H1 (cell line): Measurements from ENCODE around the gene SUCNR1. TPM values are rescaled to one million over a fixed set of nuclear protein-coding genes. Genes with fewer than 3 reads are reported as not detected.

Experiments used
- GABPA ChIP-seq: IDR thresholded peaks from 2 replicates; pipeline ENCODE4 v1.6.1; 2011; ENCODE audit warnings: mild to moderate bottlenecking, low read length, moderate library complexity, borderline replicate concordance; ENCODE audit not compliant: insufficient read depth
- KDM4A ChIP-seq: IDR thresholded peaks from one replicate; pipeline ENCODE4 v1.7.1; 2012; ENCODE audit warnings: low read depth, mild to moderate bottlenecking, moderate library complexity, low read length, inconsistent platforms; ENCODE audit not compliant: severe bottlenecking
- SIN3A ChIP-seq, 2 experiments: IDR thresholded peaks in 1 of 2; conservative IDR thresholded peaks in 1 of 2; 2 replicates each; pipeline ENCODE4 v1.6.1; 2011 to 2012; ENCODE audit warnings: low read length in 2 of 2, improper control_type of control experiment in 1 of 2, low read depth in 1 of 2, mild to moderate bottlenecking in 1 of 2
- polyA plus RNA-seq, 7 experiments: library from polyadenylated mRNA; depleted of rRNA in 3 of 7; stranded (reverse) in 5 of 7; unstranded in 2 of 7; fragments of >200 nt in 5 of 7; fragments of 200-250 nt in 2 of 7; gene quantifications; 1 replicate in 5 of 7; 2 replicates in 1 of 7; 4 replicates in 1 of 7; pipeline versions ENCODE4 v1.2.1 to v1.2.3, GENCODE V29; 2011 to 2013; ENCODE audit warnings: missing spikeins in 2 of 7, mixed read lengths in 2 of 7
- total RNA-seq: library from RNA; stranded (reverse); fragmentation: NEBNext Ultra II Directional; extraction: Animal tissue kit (Norgen Biotek cat#: 25700); gene quantifications from 2 replicates; pipeline ENCODE4 v1.2.1, GENCODE V29; 2021
- TF ChIP-seq, protein P1 (sequence below), 3 experiments: IDR thresholded peaks; 1 replicate in 2 of 3; 2 replicates in 1 of 3; pipeline versions ENCODE4 v1.5.1 to v1.6.1; 2011; ENCODE audit warnings: low read length in 3 of 3, mild to moderate bottlenecking in 3 of 3, inconsistent platforms in 2 of 3, low read depth in 1 of 3, moderate library complexity in 1 of 3; ENCODE audit not compliant: insufficient read depth in 1 of 3; ENCODE audit errors: control extremely low read depth in 1 of 3

The SUCNR1 gene
- total and polyA plus RNA-seq, 2 of the 8 experiments (the other 6 are each of a cell fraction or from before 2014, with no cell fraction given), result not detected

DNA sequence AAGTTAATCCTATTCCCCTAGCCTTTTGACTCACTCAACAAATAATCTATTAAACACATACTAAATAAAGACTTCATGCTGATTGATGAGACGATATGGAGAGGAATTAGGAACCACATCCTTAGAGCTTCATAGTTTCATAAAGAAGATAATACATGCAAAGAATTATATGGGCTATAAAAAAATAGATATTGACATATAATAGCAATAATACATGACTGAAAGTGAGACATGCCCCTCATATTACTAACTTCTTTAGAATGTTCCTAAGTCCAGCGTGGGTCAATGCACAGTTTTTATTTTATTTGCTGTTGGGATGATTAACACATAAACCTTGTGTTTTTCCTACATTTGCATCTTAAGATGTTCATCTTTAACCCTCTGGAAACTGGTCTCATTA lies 32.2 kb downstream of the SUCNR1 start (continued):
- TF ChIP-seq GABPA (no peak), SIN3A (conservative IDR thresholded peaks at IDR 0.05 in 1 of 2, IDR thresholded peaks at IDR 0.05 in 1 of 2; ENCODE audit: low read depth in 1 of 2, low read length in 2 of 2) (no peak), KDM4A (no peak)
- TF ChIP-seq, protein P1, sequence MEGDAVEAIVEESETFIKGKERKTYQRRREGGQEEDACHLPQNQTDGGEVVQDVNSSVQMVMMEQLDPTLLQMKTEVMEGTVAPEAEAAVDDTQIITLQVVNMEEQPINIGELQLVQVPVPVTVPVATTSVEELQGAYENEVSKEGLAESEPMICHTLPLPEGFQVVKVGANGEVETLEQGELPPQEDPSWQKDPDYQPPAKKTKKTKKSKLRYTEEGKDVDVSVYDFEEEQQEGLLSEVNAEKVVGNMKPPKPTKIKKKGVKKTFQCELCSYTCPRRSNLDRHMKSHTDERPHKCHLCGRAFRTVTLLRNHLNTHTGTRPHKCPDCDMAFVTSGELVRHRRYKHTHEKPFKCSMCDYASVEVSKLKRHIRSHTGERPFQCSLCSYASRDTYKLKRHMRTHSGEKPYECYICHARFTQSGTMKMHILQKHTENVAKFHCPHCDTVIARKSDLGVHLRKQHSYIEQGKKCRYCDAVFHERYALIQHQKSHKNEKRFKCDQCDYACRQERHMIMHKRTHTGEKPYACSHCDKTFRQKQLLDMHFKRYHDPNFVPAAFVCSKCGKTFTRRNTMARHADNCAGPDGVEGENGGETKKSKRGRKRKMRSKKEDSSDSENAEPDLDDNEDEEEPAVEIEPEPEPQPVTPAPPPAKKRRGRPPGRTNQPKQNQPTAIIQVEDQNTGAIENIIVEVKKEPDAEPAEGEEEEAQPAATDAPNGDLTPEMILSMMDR (IDR thresholded peaks at IDR 0.05; ENCODE audit: control extremely low read depth in 1 of 3, insufficient read depth in 1 of 3, low read depth in 1 of 3, low read length in 3 of 3), result no peak
